Spleen (tissue), 7 donors: ENCODE results near the gene MFF.

Experiments used
- CTCF ChIP-seq, 11 experiments: fragments of 200-600 bp in 7 of 11; fragments of 450-650 bp in 4 of 11; sonication (generic) in 4 of 11; IDR thresholded peaks in 8 of 11; conservative IDR thresholded peaks in 3 of 11; 1 replicate in 7 of 11; 2 replicates in 4 of 11; pipeline versions ENCODE4 v1.4.0 to v1.8.0; 2016 to 2021; ENCODE audit warnings: antibody characterized with exemption in 11 of 11, inconsistent platforms in 4 of 11, mild to moderate bottlenecking in 1 of 11
- POLR2A ChIP-seq, 3 donors: fragments of 450-650 bp; IDR thresholded peaks; one replicate each; pipeline ENCODE4 v1.5.1; 2017; ENCODE audit warnings: antibody characterized with exemption in 3 of 3, mild to moderate bottlenecking in 1 of 3
- donor health status: DM: no; HTN: no; CAD: no; lungs with moderate emphysema.
- donor health status: DM: no; HTN: no; CAD: no.
- donor health status: DM: no; HTN: no; CAD: no.

- TF ChIP-seq CTCF (IDR thresholded peaks at IDR 0.05 in 8 of 11, conservative IDR thresholded peaks at IDR 0.05 in 3 of 11) (no peak), POLR2A (IDR thresholded peaks at IDR 0.05) (no peak)
Observed at GRCh38 chr2:227293531-227293930, 31.5 kb upstream of the MFF start.
